IMR-90 (cell line): ENCODE data around the gene ALDOB. TPM values are rescaled to one million over a fixed set of nuclear protein-coding genes. Genes with fewer than 3 reads are reported as not detected.

Source experiments
- ATAC-seq: fragments of 200-7000 bp; cut with Tn5 transposase; 2 replicates; pipeline ENCODE4 v1.9.1; 2020; ENCODE audit warnings: low read depth, mild to moderate bottlenecking, moderate library complexity
- BruUV-seq: library from RNA; stranded (reverse); fragments of 400-500 nt; replicated peaks from 2 replicates; lab custom pipeline; 2021; lab: Mats Ljungman, UMichigan
- CTCF ChIA-PET: fragments of 300-600 bp; formaldehyde crosslinking; extraction: SDS; loops from one replicate; lab custom pipeline; 2021; ENCODE audit warnings: antibody characterized with exemption; lab: Yijun Ruan, JAX
- POLR2A ChIA-PET: fragments of 300-600 bp; sonication (Branson Sonifier 250); formaldehyde crosslinking; loops from one replicate; lab custom pipeline; 2022; ENCODE audit warnings: antibody characterized with exemption; ENCODE audit not compliant: unreplicated experiment; lab: Charles Lee
- DNase-seq: peaks from one replicate; pipeline ENCODE4 v3.0.0; 2013
- H2AFZ ChIP-seq: replicated peaks from 2 replicates; pipeline ENCODE3; 2013; ENCODE audit warnings: low read length, mild to moderate bottlenecking; ENCODE audit not compliant: poor library complexity
- H2AK5ac ChIP-seq: 2 replicates; pipeline ENCODE4 v1.6.1; 2013; ENCODE audit warnings: low read depth, low read length, inconsistent platforms
- H2AK9ac ChIP-seq: replicated peaks from 2 replicates; pipeline ENCODE3; 2013; ENCODE audit warnings: mild to moderate bottlenecking, low read depth, low read length, moderate library complexity; ENCODE audit not compliant: poor library complexity
- H2BK120ac ChIP-seq: 2 replicates; pipeline ENCODE4 v1.6.1; 2013; ENCODE audit warnings: low read depth, low read length, inconsistent platforms
- H2BK15ac ChIP-seq: 3 replicates; pipeline ENCODE4 v1.6.1; 2013; ENCODE audit warnings: low read depth, low read length, inconsistent platforms
- H2BK20ac ChIP-seq: 2 replicates; pipeline ENCODE4 v1.6.1; 2013; ENCODE audit warnings: low read depth, mild to moderate bottlenecking, inconsistent platforms, low read length, moderate library complexity
- H2BK5ac ChIP-seq: 2 replicates; pipeline ENCODE4 v1.6.1; 2013; ENCODE audit warnings: mild to moderate bottlenecking, low read depth, low read length, inconsistent platforms; ENCODE audit not compliant: poor library complexity, severe bottlenecking
- H3K14ac ChIP-seq: replicated peaks from 2 replicates; pipeline ENCODE4 v1.6.1; 2013; ENCODE audit warnings: low read depth, low read length, inconsistent platforms
- H3K18ac ChIP-seq: 2 replicates; pipeline ENCODE4 v1.6.1; 2013; ENCODE audit warnings: low read depth, low read length, control low read depth
- H3K23ac ChIP-seq: 2 replicates; pipeline ENCODE4 v1.6.1; 2013; ENCODE audit warnings: low read depth, low read length, inconsistent platforms
- H3K27ac ChIP-seq: 2 replicates; pipeline ENCODE4 v1.5.1; 2013; ENCODE audit warnings: mild to moderate bottlenecking, control low read depth, low read length; ENCODE audit not compliant: insufficient read depth
- H3K27me3 ChIP-seq: 2 replicates; pipeline ENCODE4 v1.6.1; 2013; ENCODE audit warnings: low read length; ENCODE audit not compliant: control insufficient read depth, insufficient read depth
- H3K36me3 ChIP-seq: 2 replicates; pipeline ENCODE4 v1.6.1; 2013; ENCODE audit warnings: low read length, mixed read lengths; ENCODE audit not compliant: control insufficient read depth, insufficient read depth
- H3K4ac ChIP-seq: 2 replicates; pipeline ENCODE4 v1.6.1; 2013; ENCODE audit warnings: low read depth, low read length, inconsistent platforms
- H3K4me1 ChIP-seq: 2 replicates; pipeline ENCODE4 v1.6.1; 2013; ENCODE audit warnings: low read length, mixed read lengths; ENCODE audit not compliant: control insufficient read depth, insufficient read depth
- H3K4me2 ChIP-seq: 2 replicates; pipeline ENCODE4 v1.6.1; 2013; ENCODE audit warnings: low read depth, mild to moderate bottlenecking, control low read depth, low read length, moderate library complexity
- H3K4me3 ChIP-seq: 2 replicates; pipeline ENCODE4 v1.5.1; 2013; ENCODE audit warnings: low read depth, mild to moderate bottlenecking, control low read depth, low read length, moderate library complexity; ENCODE audit not compliant: insufficient read depth
- H3K56ac ChIP-seq: 2 replicates; pipeline ENCODE4 v1.6.1; 2013; ENCODE audit warnings: low read length, inconsistent platforms; ENCODE audit not compliant: insufficient read depth; ENCODE audit errors: extremely low read depth
- H3K79me1 ChIP-seq, 2 experiments: 2 replicates each; pipeline ENCODE4 v1.6.1; 2013; ENCODE audit warnings: low read length in 2 of 2, inconsistent platforms in 1 of 2, low read depth in 1 of 2
- H3K9ac ChIP-seq: 2 replicates; pipeline ENCODE4 v1.6.1; 2013; ENCODE audit warnings: low read depth, low read length, control low read depth
- H3K9me1 ChIP-seq: 2 replicates; pipeline ENCODE4 v1.6.1; 2013; ENCODE audit warnings: low read length, inconsistent platforms; ENCODE audit not compliant: insufficient read depth
- H3K9me3 ChIP-seq: 2 replicates; pipeline ENCODE4 v1.6.1; 2013; ENCODE audit warnings: low read length; ENCODE audit not compliant: control insufficient read depth, insufficient read depth
- H4K20me1 ChIP-seq: 2 replicates; pipeline ENCODE4 v1.6.1; 2013; ENCODE audit warnings: low read length, inconsistent platforms; ENCODE audit not compliant: insufficient read depth
- H4K5ac ChIP-seq: 2 replicates; pipeline ENCODE4 v1.6.1; 2013; ENCODE audit warnings: mild to moderate bottlenecking, low read depth, low read length, control low read depth
- H4K8ac ChIP-seq, 2 experiments: 2 replicates each; pipeline ENCODE4 v1.6.1; 2013; ENCODE audit warnings: low read depth in 2 of 2, low read length in 2 of 2, control low read depth in 1 of 2, inconsistent platforms in 1 of 2
- H4K91ac ChIP-seq: 2 replicates; pipeline ENCODE4 v1.6.1; 2013; ENCODE audit warnings: low read depth, low read length, inconsistent platforms; ENCODE audit not compliant: insufficient read depth
- MAFK ChIP-seq: IDR thresholded peaks from 2 replicates; pipeline ENCODE4 v1.6.1; 2012; ENCODE audit warnings: low read depth, low read length, improper control_type of control experiment
- RFX5 ChIP-seq: IDR thresholded peaks from 2 replicates; pipeline ENCODE4 v1.8.0; 2012; ENCODE audit warnings: low read depth, mild to moderate bottlenecking, low read length, moderate library complexity
- SMC3 ChIP-seq: fragments of 150-350 bp; IDR thresholded peaks from 2 replicates; pipeline ENCODE4 v1.6.1; 2016; ENCODE audit warnings: low read depth, mild to moderate bottlenecking, antibody characterized with exemption, low read length, moderate library complexity
- dilution Hi-C: fragments of 300-500 bp; cut with HindIII; formaldehyde crosslinking; loops from one replicate; pipeline ENCODE4 v1.14.3; 2018; ENCODE audit warnings: low sequenced_read_pairs; ENCODE audit not compliant: unreplicated experiment
- in situ Hi-C: fragments of 300-500 bp; cut with MboI; formaldehyde crosslinking; loops from 3 replicates; pipeline ENCODE4 v1.14.3; 2019; ENCODE audit warnings: low sequenced_read_pairs, inconsistent platforms, mixed read lengths
- intact Hi-C: fragments of 100-400 bp; cut with micrococcal nuclease; formaldehyde crosslinking; loops from 2 replicates; pipeline ENCODE4 v1.10.0; 2022
- polyA plus RNA-seq, 3 experiments: library from polyadenylated mRNA; depleted of rRNA; stranded (reverse); fragments of >200 nt; gene quantifications; 2 replicates each; pipeline ENCODE4 v1.2.3, GENCODE V29; 2012; ENCODE audit warnings: low replicate concordance in 1 of 3
- total RNA-seq: library from RNA; depleted of rRNA; stranded (reverse); fragments of >200 nt; gene quantifications from 2 replicates; pipeline ENCODE4 v1.2.3, GENCODE V29; 2012
- TF ChIP-seq, protein P1 (sequence below): fragments of 150-350 bp; IDR thresholded peaks from 2 replicates; pipeline ENCODE4 v1.6.1; 2016; ENCODE audit warnings: low read depth, mild to moderate bottlenecking, low read length, moderate library complexity, borderline replicate concordance
- TF ChIP-seq, protein P2 (sequence below): conservative IDR thresholded peaks from 2 replicates; pipeline ENCODE4 v1.5.1; 2012; ENCODE audit warnings: mild to moderate bottlenecking, low read depth, low read length, improper control_type of control experiment

The ALDOB gene
- total and polyA plus RNA-seq, 2 of the 4 experiments (the other 2 are of a cell fraction), result not detected

DNA sequence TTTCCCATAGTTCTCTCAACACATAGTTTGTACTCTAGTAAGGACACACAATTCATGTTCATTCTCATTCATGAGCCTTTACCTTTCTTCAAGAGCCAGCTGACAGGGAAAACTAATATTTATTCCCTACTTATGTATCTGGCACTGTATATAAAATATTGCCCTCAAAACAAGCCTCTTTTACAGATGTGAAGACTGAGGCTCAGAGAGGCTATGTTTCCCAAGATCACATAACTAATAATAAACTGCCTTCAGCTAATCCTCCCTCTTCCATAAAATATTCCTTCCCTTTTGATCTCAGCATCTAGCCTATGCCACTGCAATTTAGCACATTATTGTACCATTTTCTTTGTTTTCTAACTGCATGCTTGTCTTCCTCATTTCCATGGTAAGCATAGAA is 18.2 kb downstream of the ALDOB start:
- no peaks in the 10 kb centered on the region for H3K9me1 ChIP-seq
- POLR2A ChIA-PET, result no interaction called here
- H3K27ac ChIP-seq, result no peak overlapping the region
- H2AFZ ChIP-seq, result no peak overlapping the region
- no peak overlapping the region for H3K23ac ChIP-seq
- no peaks in the 10 kb centered on the region for H3K27me3 ChIP-seq
- H4K5ac ChIP-seq, result no peak overlapping the region
- DNase-seq (no peak), ATAC-seq (no peak)
- intact Hi-C loops, result no loop called here
- peaks cover 18% of the 10 kb centered on the region for H3K9me3 ChIP-seq
- no peak overlapping the region for H3K56ac ChIP-seq
- in situ Hi-C loops, result no loop called here
- dilution Hi-C loops, result no loop called here
- no peak overlapping the region for H4K8ac ChIP-seq
- no peak overlapping the region for H2BK20ac ChIP-seq
- H3K9ac ChIP-seq, result no peak overlapping the region
- H2AK9ac ChIP-seq, result no peak overlapping the region
- H2BK15ac ChIP-seq, result no peak overlapping the region
- CTCF ChIA-PET, result no interaction called here
- H2BK120ac ChIP-seq, result no peak overlapping the region
- no peak overlapping the region for H3K4me2 ChIP-seq
- TF ChIP-seq, protein P1, sequence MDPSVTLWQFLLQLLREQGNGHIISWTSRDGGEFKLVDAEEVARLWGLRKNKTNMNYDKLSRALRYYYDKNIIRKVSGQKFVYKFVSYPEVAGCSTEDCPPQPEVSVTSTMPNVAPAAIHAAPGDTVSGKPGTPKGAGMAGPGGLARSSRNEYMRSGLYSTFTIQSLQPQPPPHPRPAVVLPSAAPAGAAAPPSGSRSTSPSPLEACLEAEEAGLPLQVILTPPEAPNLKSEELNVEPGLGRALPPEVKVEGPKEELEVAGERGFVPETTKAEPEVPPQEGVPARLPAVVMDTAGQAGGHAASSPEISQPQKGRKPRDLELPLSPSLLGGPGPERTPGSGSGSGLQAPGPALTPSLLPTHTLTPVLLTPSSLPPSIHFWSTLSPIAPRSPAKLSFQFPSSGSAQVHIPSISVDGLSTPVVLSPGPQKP, result no peak
- TF ChIP-seq RFX5, result no peak
- TF ChIP-seq SMC3, result no peak
- TF ChIP-seq, protein P2, sequence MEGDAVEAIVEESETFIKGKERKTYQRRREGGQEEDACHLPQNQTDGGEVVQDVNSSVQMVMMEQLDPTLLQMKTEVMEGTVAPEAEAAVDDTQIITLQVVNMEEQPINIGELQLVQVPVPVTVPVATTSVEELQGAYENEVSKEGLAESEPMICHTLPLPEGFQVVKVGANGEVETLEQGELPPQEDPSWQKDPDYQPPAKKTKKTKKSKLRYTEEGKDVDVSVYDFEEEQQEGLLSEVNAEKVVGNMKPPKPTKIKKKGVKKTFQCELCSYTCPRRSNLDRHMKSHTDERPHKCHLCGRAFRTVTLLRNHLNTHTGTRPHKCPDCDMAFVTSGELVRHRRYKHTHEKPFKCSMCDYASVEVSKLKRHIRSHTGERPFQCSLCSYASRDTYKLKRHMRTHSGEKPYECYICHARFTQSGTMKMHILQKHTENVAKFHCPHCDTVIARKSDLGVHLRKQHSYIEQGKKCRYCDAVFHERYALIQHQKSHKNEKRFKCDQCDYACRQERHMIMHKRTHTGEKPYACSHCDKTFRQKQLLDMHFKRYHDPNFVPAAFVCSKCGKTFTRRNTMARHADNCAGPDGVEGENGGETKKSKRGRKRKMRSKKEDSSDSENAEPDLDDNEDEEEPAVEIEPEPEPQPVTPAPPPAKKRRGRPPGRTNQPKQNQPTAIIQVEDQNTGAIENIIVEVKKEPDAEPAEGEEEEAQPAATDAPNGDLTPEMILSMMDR, result no peak
- TF ChIP-seq MAFK, result no peak
- no peaks in the 10 kb centered on the region for H3K4me1 ChIP-seq
- BruUV-seq, result no TSS peak
- H2AK5ac ChIP-seq, result no peak overlapping the region
- H3K14ac ChIP-seq, result no peak overlapping the region
- no peak overlapping the region for H3K18ac ChIP-seq
- H3K4me3 ChIP-seq, result no peak overlapping the region
- no peak overlapping the region for H2BK5ac ChIP-seq
- no peaks in the 10 kb centered on the region for H3K79me1 ChIP-seq
- no peak overlapping the region for H3K4ac ChIP-seq
- H4K20me1 ChIP-seq, result no peaks in the 10 kb centered on the region
- no peaks in the 10 kb centered on the region for H3K36me3 ChIP-seq
- no peak overlapping the region for H4K91ac ChIP-seq
